HG03432 (cell line): ENCODE measurements around the gene CRACR2B.

Source experiments
- ATAC-seq: cut with Tn5 transposase; IDR thresholded peaks from one replicate; pipeline ENCODE4 v1.9.1; 2021; ENCODE audit warnings: mild to moderate bottlenecking, moderate library complexity; ENCODE audit not compliant: unreplicated experiment

The CRACR2B gene

GRCh38 chr11:850775-851763 lies 23.4 kb downstream of the CRACR2B start:
- ATAC-seq, result no peak

GRCh38 chr11:852762-853161 lies 25.0 kb downstream of the CRACR2B start:
- ATAC-seq, result no peak

GRCh38 chr11:853682-854448 lies 26.1 kb downstream of the CRACR2B start:
- ATAC-seq, result no peak

- no peak for ATAC-seq
Observed at GRCh38 chr11:854601-855329, 27.0 kb downstream of the CRACR2B start.

GRCh38 chr11:855330-855674 lies 27.6 kb downstream of the CRACR2B start:
- no peak for ATAC-seq

GRCh38 chr11:855796-856195 lies 28.1 kb downstream of the CRACR2B start:
- no peak for ATAC-seq

- no peak for ATAC-seq
Observed at GRCh38 chr11:856397-856796, 28.7 kb downstream of the CRACR2B start.

GRCh38 chr11:858053-858761 lies 30.5 kb downstream of the CRACR2B start:
- no peak for ATAC-seq

- ATAC-seq, result no peak
Observed at GRCh38 chr11:858762-859339, 31.1 kb downstream of the CRACR2B start.

- no peak for ATAC-seq
Observed at GRCh38 chr11:859394-860131, 31.8 kb downstream of the CRACR2B start.

GRCh38 chr11:860234-861104 lies 32.8 kb downstream of the CRACR2B start:
- ATAC-seq, result no peak

GRCh38 chr11:861105-861479 lies 33.4 kb downstream of the CRACR2B start:
- no peak for ATAC-seq

- ATAC-seq, result no peak
Observed at GRCh38 chr11:862081-862661, 34.5 kb downstream of the CRACR2B start.

- no peak for ATAC-seq
Observed at GRCh38 chr11:862696-863022, 34.9 kb downstream of the CRACR2B start.

- no peak for ATAC-seq
Observed at GRCh38 chr11:863023-863909, 35.5 kb downstream of the CRACR2B start.

GRCh38 chr11:863910-864827 lies 36.5 kb downstream of the CRACR2B start:
- ATAC-seq, result no peak
